ENCODE results near the gene GLRX. TPM values are rescaled to one million over a fixed set of nuclear protein-coding genes. Genes with fewer than 3 reads are reported as not detected.

The GLRX gene
- total and polyA plus RNA-seq, 8 donors: 21.8 to 98.1 (median 28.6) TPM

GRCh38 chr5:95783661-95784060 is 38.9 kb downstream of the GLRX start:
- ATAC-seq (no peak), DNase-seq (no peak)
- Histone ChIP-seq H3K4me3 (no peak overlapping the region), H3K9me3 (no peaks in the 10 kb centered on the region), H3K27ac (no peak overlapping the region), H3K27me3 (no peaks in the 10 kb centered on the region), H3K36me3 (peaks cover 0 to 8% of the 10 kb centered on the region in 2 donors), H3K4me1 (peaks cover 0 to 28% of the 10 kb centered on the region in 2 donors)
- intact Hi-C loops (cut with DNase I): loop anchor here (5.0 to 10.0 kb wide), 2 partner anchors 59 to 61 kb away; no protein-coding TSS in a partner anchor
- TF ChIP-seq, protein P1, sequence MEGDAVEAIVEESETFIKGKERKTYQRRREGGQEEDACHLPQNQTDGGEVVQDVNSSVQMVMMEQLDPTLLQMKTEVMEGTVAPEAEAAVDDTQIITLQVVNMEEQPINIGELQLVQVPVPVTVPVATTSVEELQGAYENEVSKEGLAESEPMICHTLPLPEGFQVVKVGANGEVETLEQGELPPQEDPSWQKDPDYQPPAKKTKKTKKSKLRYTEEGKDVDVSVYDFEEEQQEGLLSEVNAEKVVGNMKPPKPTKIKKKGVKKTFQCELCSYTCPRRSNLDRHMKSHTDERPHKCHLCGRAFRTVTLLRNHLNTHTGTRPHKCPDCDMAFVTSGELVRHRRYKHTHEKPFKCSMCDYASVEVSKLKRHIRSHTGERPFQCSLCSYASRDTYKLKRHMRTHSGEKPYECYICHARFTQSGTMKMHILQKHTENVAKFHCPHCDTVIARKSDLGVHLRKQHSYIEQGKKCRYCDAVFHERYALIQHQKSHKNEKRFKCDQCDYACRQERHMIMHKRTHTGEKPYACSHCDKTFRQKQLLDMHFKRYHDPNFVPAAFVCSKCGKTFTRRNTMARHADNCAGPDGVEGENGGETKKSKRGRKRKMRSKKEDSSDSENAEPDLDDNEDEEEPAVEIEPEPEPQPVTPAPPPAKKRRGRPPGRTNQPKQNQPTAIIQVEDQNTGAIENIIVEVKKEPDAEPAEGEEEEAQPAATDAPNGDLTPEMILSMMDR (IDR thresholded peaks at IDR 0.05): no peak

- DNase-seq (no peak), ATAC-seq (no peak)
- Histone ChIP-seq H3K4me1 (peaks cover 0 to 28% of the 10 kb centered on the region in 2 donors), H3K27ac (no peak overlapping the region), H3K27me3 (no peaks in the 10 kb centered on the region), H3K9me3 (no peaks in the 10 kb centered on the region), H3K4me3 (no peak overlapping the region), H3K36me3 (no peaks in the 10 kb centered on the region)
- TF ChIP-seq, protein P1 (IDR thresholded peaks at IDR 0.05): no peak
- intact Hi-C loops (cut with DNase I): loop anchor here (5.0 to 10.0 kb wide), 2 partner anchors 60 to 63 kb away; no protein-coding TSS in a partner anchor
Measured at GRCh38 chr5:95782181-95782580, 40.3 kb downstream of the GLRX start.

DNA sequence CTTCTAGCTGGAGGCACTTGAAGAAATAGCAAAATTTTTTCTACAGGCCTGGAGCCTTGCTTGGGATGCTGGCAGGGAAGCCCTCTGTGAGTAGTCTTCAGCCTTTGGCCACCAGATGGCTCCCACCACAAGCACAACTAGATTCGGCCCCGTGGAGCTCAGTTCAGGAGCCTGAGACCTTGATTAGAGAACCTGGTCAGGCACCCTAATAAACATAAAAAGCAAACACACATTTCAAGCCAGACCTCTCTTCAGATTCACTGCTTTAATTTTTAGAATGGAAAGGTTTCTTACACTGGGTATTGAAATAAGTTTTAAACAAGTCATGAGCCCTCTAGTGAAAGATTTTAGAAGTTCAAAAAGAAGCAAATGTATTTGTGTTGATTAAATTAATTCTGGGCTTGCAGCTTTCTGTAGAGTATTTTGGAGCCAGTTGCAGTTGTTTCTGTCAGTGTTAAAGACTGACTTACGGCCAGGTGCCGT is 41.4 kb downstream of the GLRX start:
- ATAC-seq (peak; percentile 98), DNase-seq (peak; percentile 72 to 82 (median 82))
- Histone ChIP-seq H3K9me3 (no peaks in the 10 kb centered on the region), H3K27me3 (no peaks in the 10 kb centered on the region), H3K4me3 (no peak overlapping the region), H3K4me1 (peaks cover 0 to 28% of the 10 kb centered on the region in 2 donors), H3K36me3 (no peaks in the 10 kb centered on the region), H3K27ac (peak overlapping the region; percentile 16 to 53)
- intact Hi-C loops (cut with DNase I): loop anchor here (5.0 to 10.0 kb wide), 2 partner anchors 61 to 64 kb away; no protein-coding TSS in a partner anchor
- TF ChIP-seq, protein P1 (IDR thresholded peaks at IDR 0.05): peak; percentile 83 to 92

DNA sequence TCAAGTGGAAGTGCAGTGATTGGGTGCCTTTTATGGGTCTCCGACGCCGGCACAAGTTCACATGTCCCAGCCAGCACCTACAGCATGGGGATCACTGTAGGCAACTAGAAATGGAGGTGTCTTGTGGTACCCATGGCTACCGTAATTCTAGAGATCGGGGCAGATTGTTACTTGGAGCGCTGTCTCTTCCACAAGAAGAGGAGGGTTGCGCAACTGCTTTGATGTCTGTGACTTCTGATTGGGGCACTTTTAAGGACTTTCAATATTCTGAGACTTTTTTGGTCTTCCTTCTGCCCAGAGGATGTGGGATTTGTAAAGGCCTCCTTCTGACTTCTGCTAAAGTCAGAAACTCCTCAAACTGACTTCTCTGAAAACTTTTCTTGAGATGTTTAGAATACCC is 41.9 kb downstream of the GLRX start:
- TF ChIP-seq, protein P1 (IDR thresholded peaks at IDR 0.05): no peak
- Histone ChIP-seq H3K4me1 (peaks cover 0 to 28% of the 10 kb centered on the region in 2 donors), H3K27ac (peak overlapping the region; percentile 16 to 36), H3K4me3 (no peak overlapping the region), H3K9me3 (no peaks in the 10 kb centered on the region), H3K36me3 (no peaks in the 10 kb centered on the region), H3K27me3 (no peaks in the 10 kb centered on the region)
- intact Hi-C loops (cut with DNase I): loop anchor here (5.0 to 10.0 kb wide), 2 partner anchors 62 to 64 kb away; no protein-coding TSS in a partner anchor
- ATAC-seq: peak; percentile 42
- DNase-seq: no peak

DNA sequence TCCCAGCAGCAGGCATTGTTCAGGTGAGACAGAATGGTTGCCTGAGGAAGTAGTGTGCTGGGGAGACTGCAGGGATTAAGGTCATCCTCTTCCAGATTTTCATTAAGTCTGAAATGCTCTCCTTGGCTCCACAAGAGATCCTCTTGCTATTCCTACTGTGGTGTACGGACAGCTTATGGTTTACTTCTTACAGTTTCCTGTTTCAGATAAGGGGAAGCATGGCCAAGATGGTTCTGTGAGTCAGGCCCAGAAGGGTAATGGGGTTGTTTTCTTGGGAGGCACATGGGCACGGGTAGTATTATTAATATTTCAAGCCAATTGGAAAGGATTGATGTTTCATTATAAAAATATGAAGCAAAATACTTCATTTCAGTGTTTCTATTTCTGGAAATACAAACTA is 42.9 kb downstream of the GLRX start:
- Histone ChIP-seq H3K36me3 (no peaks in the 10 kb centered on the region), H3K27me3 (no peaks in the 10 kb centered on the region), H3K4me1 (peaks cover 0 to 28% of the 10 kb centered on the region in 2 donors), H3K4me3 (no peak overlapping the region), H3K9me3 (no peaks in the 10 kb centered on the region), H3K27ac (peak overlapping the region; percentile 13 to 70)
- TF ChIP-seq, protein P1 (IDR thresholded peaks at IDR 0.05): no peak
- intact Hi-C loops (cut with DNase I): loop anchor here (5.0 to 10.0 kb wide), 2 partner anchors 63 to 65 kb away; no protein-coding TSS in a partner anchor
- ATAC-seq (peak; percentile 41), DNase-seq (no peak)

Measured in left lung (tissue), 10 donors.